Right lobe of liver (tissue), 6 donors: ENCODE results near the gene METTL24. TPM values are rescaled to one million over a fixed set of nuclear protein-coding genes. Genes with fewer than 3 reads are reported as not detected.

ENCODE experiments used
- ATAC-seq, 4 donors: fragments of 200-7000 bp; cut with Tn5 transposase; one replicate each; pipeline ENCODE4 v1.9.1; 2020; ENCODE audit warnings: mild to moderate bottlenecking in 4 of 4, moderate library complexity in 4 of 4
- DNase-seq, 3 donors: peaks; one replicate each; pipeline ENCODE4 v3.0.0-alpha.2; 2020
- H3K27ac ChIP-seq, 3 donors: fragments of 200-600 bp; one replicate each; pipeline ENCODE4 v1.8.0; 2022
- H3K27me3 ChIP-seq, 2 donors: fragments of 200-600 bp; one replicate each; pipeline ENCODE4 v1.8.0; 2022
- H3K36me3 ChIP-seq, 4 donors: fragments of 200-600 bp; sonication (generic) in 1 of 4; one replicate each; pipeline versions ENCODE4 v1.5.1 to v1.8.0; 2017 to 2022; ENCODE audit warnings: control low read depth in 1 of 4
- H3K4me1 ChIP-seq, 4 donors: fragments of 200-600 bp; sonication (generic) in 1 of 4; one replicate each; pipeline versions ENCODE4 v1.5.1 to v1.8.0; 2017 to 2022; ENCODE audit warnings: control low read depth in 1 of 4
- H3K4me3 ChIP-seq, 3 donors: fragments of 200-600 bp; one replicate each; pipeline ENCODE4 v1.8.0; 2022
- H3K9me3 ChIP-seq, 4 donors: fragments of 200-600 bp; sonication (generic) in 1 of 4; one replicate each; pipeline versions ENCODE4 v1.5.1 to v1.8.0; 2017 to 2022; ENCODE audit warnings: control low read depth in 1 of 4
- POLR2A ChIP-seq: fragments of 450-650 bp; IDR thresholded peaks from one replicate; pipeline ENCODE4 v1.6.1; 2017; ENCODE audit warnings: antibody characterized with exemption, mild to moderate bottlenecking
- WGBS: methylation state at CpG from one replicate; pipeline ENCODE4 v1.1.6; 2018; ENCODE audit warnings: low coverage, low lambda C conversion rate; ENCODE audit not compliant: insufficient coverage; ENCODE audit errors: missing lambda C conversion rate; 5-methylcytosine and 5-hydroxymethylcytosine counted together
- intact Hi-C, 2 donors: fragments of 100-400 bp; cut with DNase I; formaldehyde crosslinking; loops; one replicate each; pipeline versions ENCODE4 v1.11.2 to v1.14.1; 2022
- total RNA-seq, 6 experiments: library from RNA; depleted of rRNA in 2 of 6; stranded (reverse); fragments of >200 nt in 2 of 6; fragmentation: NEBNext Ultra II Directional in 3 of 6; extraction: Animal tissue kit (Norgen Biotek cat#: 25700) in 3 of 6; gene quantifications; one replicate each; pipeline versions ENCODE4 v1.1.0 to v1.2.4, GENCODE V29; 2016 to 2023
- TF ChIP-seq, protein P1 (sequence below), 4 donors: fragments of 200-600 bp in 3 of 4; fragments of 450-650 bp in 1 of 4; IDR thresholded peaks; one replicate each; pipeline versions ENCODE4 v1.5.1 to v1.8.0; 2016 to 2022; ENCODE audit warnings: antibody characterized with exemption in 4 of 4, mild to moderate bottlenecking in 2 of 4
- donor health status: DM: no; HTN: yes; CAD: no.
- donor health status: DM: no; HTN: no; CAD: no.
- donor health status: DM: no; HTN: no; CAD: no.
- donor health status: DM: no; HTN: yes; CAD: no.
- donor health status: DM: no; HTN: yes; CAD: no.

Gene METTL24
- total RNA-seq, 6 experiments from 2014 or later = 0.37 to 1.0 (median 0.57) TPM

DNA sequence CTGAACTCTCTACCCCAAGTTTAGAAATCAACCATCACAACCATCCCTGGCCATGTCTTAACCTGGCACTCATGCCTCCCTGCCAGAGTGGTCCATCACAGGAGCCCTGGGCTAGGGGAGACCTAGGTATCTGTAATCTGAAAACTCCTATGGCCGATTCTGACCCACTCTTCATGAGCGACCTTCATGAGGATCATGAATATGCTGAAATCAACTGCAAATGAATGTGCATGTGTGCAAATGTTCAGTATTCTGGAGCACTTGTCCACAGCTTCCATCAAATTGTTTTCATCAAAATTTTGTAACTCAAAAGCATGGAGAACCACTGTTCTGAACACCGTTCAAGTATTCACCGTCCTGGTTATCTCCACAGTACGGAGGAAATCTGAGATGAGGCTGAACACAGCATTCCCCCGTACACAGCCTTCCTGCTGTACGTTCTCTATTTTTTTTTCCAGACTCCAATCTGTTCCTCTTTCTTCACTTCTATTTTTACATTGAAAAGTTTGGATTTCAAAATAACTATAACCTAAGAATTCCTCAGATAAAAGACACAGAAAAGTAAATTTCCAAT is 17.7 kb downstream of the METTL24 start:
- Histone ChIP-seq H3K4me1 (no peaks in the 10 kb centered on the region), H3K27ac (no peak overlapping the region), H3K36me3 (no peaks in the 10 kb centered on the region), H3K27me3 (no peaks in the 10 kb centered on the region), H3K4me3 (no peak overlapping the region), H3K9me3 (no peaks in the 10 kb centered on the region)
- DNase-seq = no peak
- intact Hi-C loops = no loop called here
- TF ChIP-seq, protein P1, sequence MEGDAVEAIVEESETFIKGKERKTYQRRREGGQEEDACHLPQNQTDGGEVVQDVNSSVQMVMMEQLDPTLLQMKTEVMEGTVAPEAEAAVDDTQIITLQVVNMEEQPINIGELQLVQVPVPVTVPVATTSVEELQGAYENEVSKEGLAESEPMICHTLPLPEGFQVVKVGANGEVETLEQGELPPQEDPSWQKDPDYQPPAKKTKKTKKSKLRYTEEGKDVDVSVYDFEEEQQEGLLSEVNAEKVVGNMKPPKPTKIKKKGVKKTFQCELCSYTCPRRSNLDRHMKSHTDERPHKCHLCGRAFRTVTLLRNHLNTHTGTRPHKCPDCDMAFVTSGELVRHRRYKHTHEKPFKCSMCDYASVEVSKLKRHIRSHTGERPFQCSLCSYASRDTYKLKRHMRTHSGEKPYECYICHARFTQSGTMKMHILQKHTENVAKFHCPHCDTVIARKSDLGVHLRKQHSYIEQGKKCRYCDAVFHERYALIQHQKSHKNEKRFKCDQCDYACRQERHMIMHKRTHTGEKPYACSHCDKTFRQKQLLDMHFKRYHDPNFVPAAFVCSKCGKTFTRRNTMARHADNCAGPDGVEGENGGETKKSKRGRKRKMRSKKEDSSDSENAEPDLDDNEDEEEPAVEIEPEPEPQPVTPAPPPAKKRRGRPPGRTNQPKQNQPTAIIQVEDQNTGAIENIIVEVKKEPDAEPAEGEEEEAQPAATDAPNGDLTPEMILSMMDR (IDR thresholded peaks at IDR 0.05) = no peak
- TF ChIP-seq POLR2A = no peak
- WGBS = 53% methylated on average over 5 of the region's 7 CpGs
- no peak for ATAC-seq

DNA sequence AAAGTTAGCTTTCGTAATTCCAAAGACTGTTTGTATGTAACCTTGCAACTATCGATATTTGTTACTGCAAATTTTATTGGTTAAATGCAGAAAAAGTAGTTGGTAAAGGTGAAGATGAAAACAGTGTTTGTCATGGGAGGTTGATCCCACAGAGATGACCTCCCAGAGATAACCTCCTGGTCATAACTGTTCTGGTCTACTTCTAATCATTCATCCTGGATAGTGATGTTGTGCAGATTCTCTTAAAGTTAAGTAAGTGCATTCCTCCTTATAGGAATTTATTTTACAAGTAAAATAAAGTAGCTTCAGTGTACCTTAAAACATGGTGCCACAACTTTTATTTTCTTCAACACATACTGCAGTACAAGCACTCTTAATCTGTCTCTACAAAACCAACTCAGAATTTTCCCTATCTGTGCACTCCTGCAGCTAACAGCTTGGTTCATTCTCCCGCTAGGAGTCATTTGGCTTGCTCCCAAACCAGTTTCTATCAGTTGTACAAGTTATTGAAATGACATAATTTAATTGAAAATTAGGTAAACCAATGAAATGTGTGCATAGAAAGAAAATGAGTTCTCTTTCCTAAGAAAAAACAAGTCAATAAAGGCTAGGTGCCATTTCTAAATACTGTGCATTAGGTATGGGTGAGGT is 19.2 kb downstream of the METTL24 start:
- intact Hi-C loops = no loop called here
- Histone ChIP-seq H3K9me3 (no peaks in the 10 kb centered on the region), H3K4me1 (no peaks in the 10 kb centered on the region), H3K27me3 (no peaks in the 10 kb centered on the region), H3K27ac (no peak overlapping the region), H3K36me3 (no peaks in the 10 kb centered on the region), H3K4me3 (no peak overlapping the region)
- 71% methylated on average over 3 of the region's 3 CpGs for WGBS
- no peak for ATAC-seq
- DNase-seq = no peak
- TF ChIP-seq POLR2A = no peak
- TF ChIP-seq, protein P1 (IDR thresholded peaks at IDR 0.05) = no peak

DNA sequence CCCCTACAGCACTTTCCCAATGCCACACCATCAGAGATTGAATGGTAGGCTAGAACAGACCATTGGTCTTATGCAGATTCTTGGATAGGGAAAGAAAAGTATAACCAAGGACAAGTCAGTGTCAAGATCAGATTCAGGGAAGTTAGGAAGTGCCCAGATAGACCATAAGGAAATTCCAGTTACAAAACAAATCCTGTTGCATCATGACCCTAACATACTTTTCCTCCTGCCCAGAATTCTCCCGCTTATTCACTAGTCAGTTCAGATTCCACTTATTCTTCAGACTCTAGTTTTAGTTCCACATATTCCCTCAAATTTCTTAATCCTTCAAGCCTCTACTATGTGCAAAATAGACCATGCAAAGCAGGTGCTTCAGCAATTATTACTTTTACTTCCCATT is 20.7 kb downstream of the METTL24 start:
- no peaks in the 10 kb centered on the region for H3K27me3 ChIP-seq
- no peak overlapping the region for H3K4me3 ChIP-seq
- intact Hi-C loops = no loop called here
- H3K27ac ChIP-seq = no peak overlapping the region
- no peaks in the 10 kb centered on the region for H3K36me3 ChIP-seq
- H3K4me1 ChIP-seq = no peaks in the 10 kb centered on the region
- ATAC-seq (no peak), DNase-seq (no peak)
- 43% methylated on average over 1 of the region's 1 CpG for WGBS
- H3K9me3 ChIP-seq = no peaks in the 10 kb centered on the region
- TF ChIP-seq POLR2A = no peak
- TF ChIP-seq, protein P1 (IDR thresholded peaks at IDR 0.05) = no peak

DNA sequence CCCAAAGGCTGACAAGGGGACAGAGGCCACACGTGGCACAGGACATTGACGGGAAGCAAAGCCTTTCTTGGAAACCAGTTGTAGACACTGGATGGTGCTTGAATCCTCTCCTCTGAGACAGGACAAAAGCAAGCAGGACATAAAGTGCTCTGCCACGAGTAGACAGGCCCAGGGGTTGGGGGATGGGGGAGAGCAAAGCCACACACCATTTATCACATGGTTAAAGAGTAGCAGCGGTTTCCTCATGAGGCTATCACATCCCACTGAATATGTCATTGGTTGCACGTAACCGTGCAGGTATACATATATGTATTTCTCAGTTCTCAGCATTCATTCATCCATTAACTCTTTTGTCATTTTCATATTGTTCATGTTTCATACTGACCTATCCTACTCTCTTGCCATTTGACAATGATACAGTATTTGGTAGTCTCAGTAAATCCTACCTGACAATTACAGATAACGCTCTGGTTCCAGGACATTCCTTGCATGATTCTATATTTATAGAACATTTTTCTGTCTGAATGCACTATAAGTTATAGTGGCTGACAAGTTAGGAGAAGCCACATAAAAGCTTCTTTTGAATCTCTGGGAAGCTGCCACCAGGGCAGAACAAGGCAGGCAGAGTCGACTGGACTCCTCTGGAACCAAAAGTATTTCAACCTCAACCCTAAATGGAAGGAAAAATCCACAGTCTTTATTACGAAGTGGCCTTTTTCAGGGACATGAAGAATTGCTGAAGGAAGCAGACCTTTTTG is 23.5 kb downstream of the METTL24 start:
- DNase-seq (no peak), ATAC-seq (no peak)
- TF ChIP-seq, protein P1 (IDR thresholded peaks at IDR 0.05) = no peak
- TF ChIP-seq POLR2A = no peak
- WGBS = 55% methylated on average over 8 of the region's 9 CpGs
- no peak overlapping the region for H3K27ac ChIP-seq
- H3K36me3 ChIP-seq = no peaks in the 10 kb centered on the region
- intact Hi-C loops = no loop called here
- no peaks in the 10 kb centered on the region for H3K27me3 ChIP-seq
- H3K9me3 ChIP-seq = no peaks in the 10 kb centered on the region
- peaks cover 0 to 6% (median 0%) of the 10 kb centered on the region in 4 donors for H3K4me1 ChIP-seq
- H3K4me3 ChIP-seq = no peak overlapping the region
